HEK293 (cell line): Measurements from ENCODE around the gene CD9.

Experiments
- HOXA7 ChIP-seq: sonication (generic); formaldehyde crosslinking; IDR thresholded peaks from 2 replicates; pipeline ENCODE4 v1.8.1; 2022; ENCODE audit warnings: missing genetic modification reagents, borderline replicate concordance
- MYNN ChIP-seq: fragments of 450-650 bp; formaldehyde crosslinking; IDR thresholded peaks from 2 replicates; pipeline ENCODE4 v1.5.1; 2016; ENCODE audit warnings: missing biosample characterization, missing genetic modification characterization, borderline replicate concordance
- REPIN1 ChIP-seq: fragments of 450-650 bp; formaldehyde crosslinking; IDR thresholded peaks from 2 replicates; pipeline ENCODE4 v1.5.1; 2017; ENCODE audit warnings: missing biosample characterization, missing genetic modification characterization, low read depth
- ZFP69B ChIP-seq: fragments of 450-650 bp; formaldehyde crosslinking; IDR thresholded peaks from 2 replicates; pipeline ENCODE4 v1.5.1; 2016; ENCODE audit warnings: missing biosample characterization, missing genetic modification characterization
- ZNF404 ChIP-seq: fragments of 450-650 bp; formaldehyde crosslinking; IDR thresholded peaks from 2 replicates; pipeline ENCODE4 v1.5.1; 2017; ENCODE audit warnings: missing biosample characterization, missing genetic modification characterization
- ZNF423 ChIP-seq: fragments of 450-650 bp; formaldehyde crosslinking; IDR thresholded peaks from 2 replicates; pipeline ENCODE4 v1.5.1; 2016; ENCODE audit warnings: missing biosample characterization, missing genetic modification characterization
- ZNF473 ChIP-seq: fragments of 450-650 bp; formaldehyde crosslinking; IDR thresholded peaks from 2 replicates; pipeline ENCODE4 v1.5.1; 2017; ENCODE audit warnings: missing biosample characterization, missing genetic modification characterization
- ZNF529 ChIP-seq: fragments of 450-650 bp; formaldehyde crosslinking; IDR thresholded peaks from 2 replicates; pipeline ENCODE4 v1.5.1; 2017; ENCODE audit warnings: missing genetic modification characterization, missing biosample characterization; ENCODE audit not compliant: insufficient replicate concordance
- TF ChIP-seq, protein P1 (sequence below): fragments of 450-650 bp; formaldehyde crosslinking; IDR thresholded peaks from 2 replicates; pipeline ENCODE4 v1.5.1; 2016; ENCODE audit warnings: missing biosample characterization, missing genetic modification characterization
- TF ChIP-seq, protein P2 (sequence below): fragments of 450-650 bp; formaldehyde crosslinking; IDR thresholded peaks from 2 replicates; pipeline ENCODE4 v1.5.1; 2016; ENCODE audit warnings: missing biosample characterization, missing genetic modification characterization
- TF ChIP-seq, protein P3 (sequence below): fragments of 450-650 bp; formaldehyde crosslinking; IDR thresholded peaks from 2 replicates; pipeline ENCODE4 v1.5.1; 2016; ENCODE audit warnings: missing biosample characterization, missing genetic modification characterization
- TF ChIP-seq, protein P4 (sequence below): fragments of 450-650 bp; formaldehyde crosslinking; IDR thresholded peaks from 2 replicates; pipeline ENCODE4 v1.5.1; 2016; ENCODE audit warnings: missing biosample characterization, missing genetic modification characterization, low read depth
- TF ChIP-seq, protein P5 (sequence below): fragments of 450-650 bp; formaldehyde crosslinking; IDR thresholded peaks from 2 replicates; pipeline ENCODE4 v1.5.1; 2016; ENCODE audit warnings: missing biosample characterization, missing genetic modification characterization

DNA sequence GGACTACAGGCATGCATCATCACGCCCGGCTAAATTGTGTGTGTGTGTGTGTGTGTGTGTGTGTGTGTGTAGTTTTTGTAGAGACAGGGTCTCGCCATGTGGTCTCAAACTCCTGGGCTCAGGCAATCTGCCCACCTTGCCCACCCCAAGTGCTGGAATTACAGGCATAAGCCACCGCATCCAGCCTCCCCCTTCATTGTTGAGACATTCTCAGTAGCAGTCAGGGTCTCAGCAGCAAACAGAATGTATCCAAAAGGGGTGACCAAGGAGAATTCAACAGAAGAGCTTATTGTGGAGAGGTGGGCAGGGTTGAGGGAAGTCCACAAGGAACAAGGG lies 73.0 kb downstream of the CD9 start:
- TF ChIP-seq REPIN1 (no peak), ZNF529 (tag by site-specific recombination) (no peak), ZNF473 (tag by site-specific recombination) (no peak), ZNF423 (tag by site-specific recombination) (no peak), HOXA7 (no peak), ZFP69B (tag by site-specific recombination) (no peak), MYNN (tag by site-specific recombination) (no peak), ZNF404 (tag by site-specific recombination) (no peak)
- TF ChIP-seq, protein P1, sequence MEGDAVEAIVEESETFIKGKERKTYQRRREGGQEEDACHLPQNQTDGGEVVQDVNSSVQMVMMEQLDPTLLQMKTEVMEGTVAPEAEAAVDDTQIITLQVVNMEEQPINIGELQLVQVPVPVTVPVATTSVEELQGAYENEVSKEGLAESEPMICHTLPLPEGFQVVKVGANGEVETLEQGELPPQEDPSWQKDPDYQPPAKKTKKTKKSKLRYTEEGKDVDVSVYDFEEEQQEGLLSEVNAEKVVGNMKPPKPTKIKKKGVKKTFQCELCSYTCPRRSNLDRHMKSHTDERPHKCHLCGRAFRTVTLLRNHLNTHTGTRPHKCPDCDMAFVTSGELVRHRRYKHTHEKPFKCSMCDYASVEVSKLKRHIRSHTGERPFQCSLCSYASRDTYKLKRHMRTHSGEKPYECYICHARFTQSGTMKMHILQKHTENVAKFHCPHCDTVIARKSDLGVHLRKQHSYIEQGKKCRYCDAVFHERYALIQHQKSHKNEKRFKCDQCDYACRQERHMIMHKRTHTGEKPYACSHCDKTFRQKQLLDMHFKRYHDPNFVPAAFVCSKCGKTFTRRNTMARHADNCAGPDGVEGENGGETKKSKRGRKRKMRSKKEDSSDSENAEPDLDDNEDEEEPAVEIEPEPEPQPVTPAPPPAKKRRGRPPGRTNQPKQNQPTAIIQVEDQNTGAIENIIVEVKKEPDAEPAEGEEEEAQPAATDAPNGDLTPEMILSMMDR (tag by site-specific recombination), result no peak
- TF ChIP-seq, protein P2, sequence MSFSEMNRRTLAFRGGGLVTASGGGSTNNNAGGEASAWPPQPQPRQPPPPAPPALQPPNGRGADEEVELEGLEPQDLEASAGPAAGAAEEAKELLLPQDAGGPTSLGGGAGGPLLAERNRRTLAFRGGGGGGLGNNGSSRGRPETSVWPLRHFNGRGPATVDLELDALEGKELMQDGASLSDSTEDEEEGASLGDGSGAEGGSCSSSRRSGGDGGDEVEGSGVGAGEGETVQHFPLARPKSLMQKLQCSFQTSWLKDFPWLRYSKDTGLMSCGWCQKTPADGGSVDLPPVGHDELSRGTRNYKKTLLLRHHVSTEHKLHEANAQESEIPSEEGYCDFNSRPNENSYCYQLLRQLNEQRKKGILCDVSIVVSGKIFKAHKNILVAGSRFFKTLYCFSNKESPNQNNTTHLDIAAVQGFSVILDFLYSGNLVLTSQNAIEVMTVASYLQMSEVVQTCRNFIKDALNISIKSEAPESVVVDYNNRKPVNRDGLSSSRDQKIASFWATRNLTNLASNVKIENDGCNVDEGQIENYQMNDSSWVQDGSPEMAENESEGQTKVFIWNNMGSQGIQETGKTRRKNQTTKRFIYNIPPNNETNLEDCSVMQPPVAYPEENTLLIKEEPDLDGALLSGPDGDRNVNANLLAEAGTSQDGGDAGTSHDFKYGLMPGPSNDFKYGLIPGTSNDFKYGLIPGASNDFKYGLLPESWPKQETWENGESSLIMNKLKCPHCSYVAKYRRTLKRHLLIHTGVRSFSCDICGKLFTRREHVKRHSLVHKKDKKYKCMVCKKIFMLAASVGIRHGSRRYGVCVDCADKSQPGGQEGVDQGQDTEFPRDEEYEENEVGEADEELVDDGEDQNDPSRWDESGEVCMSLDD (tag by site-specific recombination), result no peak
- TF ChIP-seq, protein P3, sequence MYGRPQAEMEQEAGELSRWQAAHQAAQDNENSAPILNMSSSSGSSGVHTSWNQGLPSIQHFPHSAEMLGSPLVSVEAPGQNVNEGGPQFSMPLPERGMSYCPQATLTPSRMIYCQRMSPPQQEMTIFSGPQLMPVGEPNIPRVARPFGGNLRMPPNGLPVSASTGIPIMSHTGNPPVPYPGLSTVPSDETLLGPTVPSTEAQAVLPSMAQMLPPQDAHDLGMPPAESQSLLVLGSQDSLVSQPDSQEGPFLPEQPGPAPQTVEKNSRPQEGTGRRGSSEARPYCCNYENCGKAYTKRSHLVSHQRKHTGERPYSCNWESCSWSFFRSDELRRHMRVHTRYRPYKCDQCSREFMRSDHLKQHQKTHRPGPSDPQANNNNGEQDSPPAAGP, result no peak
- TF ChIP-seq, protein P4, sequence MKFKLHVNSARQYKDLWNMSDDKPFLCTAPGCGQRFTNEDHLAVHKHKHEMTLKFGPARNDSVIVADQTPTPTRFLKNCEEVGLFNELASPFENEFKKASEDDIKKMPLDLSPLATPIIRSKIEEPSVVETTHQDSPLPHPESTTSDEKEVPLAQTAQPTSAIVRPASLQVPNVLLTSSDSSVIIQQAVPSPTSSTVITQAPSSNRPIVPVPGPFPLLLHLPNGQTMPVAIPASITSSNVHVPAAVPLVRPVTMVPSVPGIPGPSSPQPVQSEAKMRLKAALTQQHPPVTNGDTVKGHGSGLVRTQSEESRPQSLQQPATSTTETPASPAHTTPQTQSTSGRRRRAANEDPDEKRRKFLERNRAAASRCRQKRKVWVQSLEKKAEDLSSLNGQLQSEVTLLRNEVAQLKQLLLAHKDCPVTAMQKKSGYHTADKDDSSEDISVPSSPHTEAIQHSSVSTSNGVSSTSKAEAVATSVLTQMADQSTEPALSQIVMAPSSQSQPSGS (tag by site-specific recombination), result no peak
- TF ChIP-seq, protein P5, sequence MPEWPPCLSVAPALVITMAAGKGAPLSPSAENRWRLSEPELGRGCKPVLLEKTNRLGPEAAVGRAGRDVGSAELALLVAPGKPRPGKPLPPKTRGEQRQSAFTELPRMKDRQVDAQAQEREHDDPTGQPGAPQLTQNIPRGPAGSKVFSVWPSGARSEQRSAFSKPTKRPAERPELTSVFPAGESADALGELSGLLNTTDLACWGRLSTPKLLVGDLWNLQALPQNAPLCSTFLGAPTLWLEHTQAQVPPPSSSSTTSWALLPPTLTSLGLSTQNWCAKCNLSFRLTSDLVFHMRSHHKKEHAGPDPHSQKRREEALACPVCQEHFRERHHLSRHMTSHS (tag by site-specific recombination), result no peak
